ENCODE results near the gene TBKBP1.

TBKBP1 gene

GRCh38 chr17:47693731-47694580 lies at the start of gene TBKBP1:
TSS of gene TBKBP1 (plus strand) at chr17:47694161. CDS start at chr17:47696113, 1,952 bp downstream.
- H3K4me3 ChIP-seq (ENCODE audit: low read length), result peak within 1 kb of the TSS; percentile 57
- no peak for TF ChIP-seq CTCF (conservative IDR thresholded peaks at IDR 0.05; ENCODE audit: low read depth, low read length)
- DNase-seq (ENCODE audit: low read depth), result no peak

- DNase-seq (ENCODE audit: low read depth), result no peak
- no peak for TF ChIP-seq CTCF (conservative IDR thresholded peaks at IDR 0.05; ENCODE audit: low read depth, low read length)
- no peak overlapping the region for H3K4me3 ChIP-seq (ENCODE audit: low read length)
These were observed 49.6 kb upstream of the TBKBP1 start for GRCh38 chr17:47644324-47644723.

- TF ChIP-seq CTCF (conservative IDR thresholded peaks at IDR 0.05; ENCODE audit: low read depth, low read length), result no peak
- DNase-seq (ENCODE audit: low read depth), result peak; percentile 100
- peak within 1 kb of the TSS; percentile 83 for H3K4me3 ChIP-seq (ENCODE audit: low read length)
These were observed 44.6 kb upstream of the TBKBP1 start, which contains the start of gene KPNB1 for GRCh38 chr17:47649153-47649971. TSS of gene KPNB1 (plus strand) at chr17:47649919. CDS start at chr17:47650245, 326 bp downstream.

GRCh38 chr17:47649972-47650524 lies 43.9 kb upstream of the TBKBP1 start:
- TF ChIP-seq CTCF (conservative IDR thresholded peaks at IDR 0.05; ENCODE audit: low read depth, low read length), result no peak
- H3K4me3 ChIP-seq (ENCODE audit: low read length), result peak overlapping the region; percentile 75
- DNase-seq (ENCODE audit: low read depth), result no peak

- TF ChIP-seq CTCF (conservative IDR thresholded peaks at IDR 0.05; ENCODE audit: low read depth, low read length), result no peak
- peak; percentile 84 for DNase-seq (ENCODE audit: low read depth)
- H3K4me3 ChIP-seq (ENCODE audit: low read length), result peak overlapping the region; percentile 80
These were observed 43.1 kb upstream of the TBKBP1 start for GRCh38 chr17:47650525-47651522.

GRCh38 chr17:47651704-47652103 lies 42.3 kb upstream of the TBKBP1 start:
- DNase-seq (ENCODE audit: low read depth), result no peak
- TF ChIP-seq CTCF (conservative IDR thresholded peaks at IDR 0.05; ENCODE audit: low read depth, low read length), result no peak
- peak overlapping the region; percentile 80 for H3K4me3 ChIP-seq (ENCODE audit: low read length)
